ENCODE data around the gene TPR. TPM values are rescaled to one million over a fixed set of nuclear protein-coding genes. Genes with fewer than 3 reads are reported as not detected.

TPR gene
- total and polyA plus RNA-seq, 9 donors, result 26.3 to 107 (median 70.2) TPM

- Histone ChIP-seq H3K36me3 (no peaks in the 10 kb centered on the region), H3K27me3 (no peaks in the 10 kb centered on the region), H3K27ac (no peak overlapping the region), H3K4me3 (no peak overlapping the region), H3K9me3 (no peaks in the 10 kb centered on the region), H3K4me1 (ENCODE audit: insufficient read depth) (no peaks in the 10 kb centered on the region)
- TF ChIP-seq POLR2A (IDR thresholded peaks at IDR 0.05) (no peak), EP300 (IDR thresholded peaks at IDR 0.05) (no peak)
- TF ChIP-seq, protein P1, sequence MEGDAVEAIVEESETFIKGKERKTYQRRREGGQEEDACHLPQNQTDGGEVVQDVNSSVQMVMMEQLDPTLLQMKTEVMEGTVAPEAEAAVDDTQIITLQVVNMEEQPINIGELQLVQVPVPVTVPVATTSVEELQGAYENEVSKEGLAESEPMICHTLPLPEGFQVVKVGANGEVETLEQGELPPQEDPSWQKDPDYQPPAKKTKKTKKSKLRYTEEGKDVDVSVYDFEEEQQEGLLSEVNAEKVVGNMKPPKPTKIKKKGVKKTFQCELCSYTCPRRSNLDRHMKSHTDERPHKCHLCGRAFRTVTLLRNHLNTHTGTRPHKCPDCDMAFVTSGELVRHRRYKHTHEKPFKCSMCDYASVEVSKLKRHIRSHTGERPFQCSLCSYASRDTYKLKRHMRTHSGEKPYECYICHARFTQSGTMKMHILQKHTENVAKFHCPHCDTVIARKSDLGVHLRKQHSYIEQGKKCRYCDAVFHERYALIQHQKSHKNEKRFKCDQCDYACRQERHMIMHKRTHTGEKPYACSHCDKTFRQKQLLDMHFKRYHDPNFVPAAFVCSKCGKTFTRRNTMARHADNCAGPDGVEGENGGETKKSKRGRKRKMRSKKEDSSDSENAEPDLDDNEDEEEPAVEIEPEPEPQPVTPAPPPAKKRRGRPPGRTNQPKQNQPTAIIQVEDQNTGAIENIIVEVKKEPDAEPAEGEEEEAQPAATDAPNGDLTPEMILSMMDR (IDR thresholded peaks at IDR 0.05), result no peak
- 86 to 87% (median 86%) methylated on average over 2 of the region's 2 CpGs for WGBS, 3 donors
- intact Hi-C loops (cut with DNase I), result no loop called here
- DNase-seq, result no peak
Measured at GRCh38 chr1:186299570-186299969, 75.5 kb downstream of the TPR start.

DNA sequence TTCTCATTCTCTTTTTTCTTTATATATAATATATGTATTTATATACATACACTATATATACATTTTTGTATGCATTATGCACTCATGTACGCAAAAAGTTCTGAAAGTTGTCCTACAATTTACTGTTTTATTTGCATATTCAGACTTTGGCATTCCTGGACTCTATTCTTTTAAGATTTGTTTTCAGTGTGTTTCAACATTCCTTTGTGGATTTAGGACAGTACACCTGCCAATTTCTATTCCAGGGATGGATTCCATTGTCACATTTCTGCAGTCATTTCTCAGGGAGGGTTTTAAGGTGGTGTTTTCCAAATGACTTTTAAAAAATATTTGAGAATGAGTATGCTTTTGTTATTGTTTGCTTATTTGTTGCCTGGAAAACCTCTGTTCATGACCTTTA is 76.2 kb downstream of the TPR start:
- intact Hi-C loops (cut with DNase I), result no loop called here
- no peaks in the 10 kb centered on the region for H3K9me3 ChIP-seq
- 97 to 100% (median 98%) methylated on average over 1 of the region's 1 CpG for WGBS, 3 donors
- no peak for TF ChIP-seq EP300 (IDR thresholded peaks at IDR 0.05)
- TF ChIP-seq, protein P1 (IDR thresholded peaks at IDR 0.05), result no peak
- no peak for TF ChIP-seq POLR2A (IDR thresholded peaks at IDR 0.05)
- no peak overlapping the region for H3K27ac ChIP-seq
- DNase-seq, result no peak
- no peaks in the 10 kb centered on the region for H3K36me3 ChIP-seq
- no peak overlapping the region for H3K4me3 ChIP-seq
- H3K4me1 ChIP-seq (ENCODE audit: insufficient read depth), result no peaks in the 10 kb centered on the region
- H3K27me3 ChIP-seq, result no peaks in the 10 kb centered on the region

- no peaks in the 10 kb centered on the region for H3K4me1 ChIP-seq (ENCODE audit: insufficient read depth)
- H3K27ac ChIP-seq, result no peak overlapping the region
- WGBS, 3 donors, result 53 to 69% (median 58%) methylated on average over 3 of the region's 3 CpGs
- TF ChIP-seq POLR2A (IDR thresholded peaks at IDR 0.05) (no peak), EP300 (IDR thresholded peaks at IDR 0.05) (no peak)
- TF ChIP-seq, protein P1 (IDR thresholded peaks at IDR 0.05), result no peak
- H3K27me3 ChIP-seq, result no peaks in the 10 kb centered on the region
- H3K36me3 ChIP-seq, result no peaks in the 10 kb centered on the region
- no peaks in the 10 kb centered on the region for H3K9me3 ChIP-seq
- intact Hi-C loops (cut with DNase I), result no loop called here
- H3K4me3 ChIP-seq, result no peak overlapping the region
- no peak for DNase-seq
Measured at GRCh38 chr1:186297439-186298045, 77.5 kb downstream of the TPR start.

DNA sequence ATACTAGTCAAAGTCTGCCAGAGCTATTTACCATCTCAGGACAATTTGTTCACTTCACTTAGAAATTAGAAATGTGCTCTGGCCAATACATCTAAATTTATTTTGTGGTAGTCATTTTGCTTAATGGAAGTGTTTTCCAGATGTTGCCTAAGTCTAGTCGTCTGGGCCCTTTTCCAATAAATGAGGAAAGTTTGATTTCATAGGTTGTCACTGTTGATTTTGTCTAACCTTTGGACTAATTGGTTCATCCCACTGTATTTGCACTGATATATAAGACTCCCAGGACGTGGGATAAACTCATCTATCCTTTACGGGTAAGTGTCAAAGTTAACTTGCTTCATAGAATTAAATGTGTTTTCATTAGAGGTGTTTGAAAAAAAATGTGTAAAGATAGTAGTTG is 79.1 kb downstream of the TPR start, which contains the start of gene PRG4:
PRG4 (plus strand) TSS at position 300 of the 400 bp plus-strand sequence.
- intact Hi-C loops (cut with DNase I), result no loop called here
- no peaks in the 10 kb centered on the region for H3K4me1 ChIP-seq (ENCODE audit: insufficient read depth)
- TF ChIP-seq POLR2A (IDR thresholded peaks at IDR 0.05), result no peak
- no peak for TF ChIP-seq EP300 (IDR thresholded peaks at IDR 0.05)
- TF ChIP-seq, protein P1 (IDR thresholded peaks at IDR 0.05), result no peak
- 15 to 25% (median 22%) methylated on average over 3 of the region's 3 CpGs for WGBS, 3 donors
- no peak for DNase-seq
- no peaks in the 10 kb centered on the region for H3K27me3 ChIP-seq
- no peak within 1 kb of the TSS for H3K4me3 ChIP-seq
- H3K9me3 ChIP-seq, result no peaks in the 10 kb centered on the region
- H3K27ac ChIP-seq, result no peak within 1 kb of the TSS
- H3K36me3 ChIP-seq, result no peaks in the 10 kb centered on the region

Data from ovary (tissue), 9 donors.